GM10266 (cell line): Measurements from ENCODE around the gene DDC.

Experiments
- DNase-seq: peaks from one replicate; pipeline ENCODE4 v3.0.0; 2012; ENCODE audit errors: extremely low spot score
- TF ChIP-seq, protein P1 (sequence below): IDR thresholded peaks from 2 replicates; pipeline ENCODE4 v1.5.1; 2012; ENCODE audit warnings: mild to moderate bottlenecking, low read depth; ENCODE audit not compliant: control insufficient read depth, insufficient read depth; ENCODE audit errors: missing control alignments

The DDC gene

DNA sequence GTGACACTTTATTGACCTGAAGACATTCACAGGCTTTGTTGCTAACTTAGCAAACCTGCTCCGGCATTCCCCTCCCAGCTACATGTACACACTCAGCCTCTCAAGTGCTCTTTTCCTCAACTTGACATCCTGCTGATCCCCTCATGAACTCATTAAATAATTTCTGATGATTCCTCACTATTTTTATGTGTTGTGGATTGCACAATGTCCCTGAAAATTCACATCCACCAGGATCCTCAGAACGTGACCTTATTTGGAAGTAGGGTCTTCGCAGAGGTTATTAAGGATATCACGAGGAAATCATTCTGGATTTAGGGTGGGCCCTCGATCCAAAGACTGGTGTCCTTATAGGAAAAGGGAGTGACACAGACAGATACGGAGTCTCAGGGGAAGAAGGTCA, 142.3 kb downstream of the DDC start:
- TF ChIP-seq, protein P1, sequence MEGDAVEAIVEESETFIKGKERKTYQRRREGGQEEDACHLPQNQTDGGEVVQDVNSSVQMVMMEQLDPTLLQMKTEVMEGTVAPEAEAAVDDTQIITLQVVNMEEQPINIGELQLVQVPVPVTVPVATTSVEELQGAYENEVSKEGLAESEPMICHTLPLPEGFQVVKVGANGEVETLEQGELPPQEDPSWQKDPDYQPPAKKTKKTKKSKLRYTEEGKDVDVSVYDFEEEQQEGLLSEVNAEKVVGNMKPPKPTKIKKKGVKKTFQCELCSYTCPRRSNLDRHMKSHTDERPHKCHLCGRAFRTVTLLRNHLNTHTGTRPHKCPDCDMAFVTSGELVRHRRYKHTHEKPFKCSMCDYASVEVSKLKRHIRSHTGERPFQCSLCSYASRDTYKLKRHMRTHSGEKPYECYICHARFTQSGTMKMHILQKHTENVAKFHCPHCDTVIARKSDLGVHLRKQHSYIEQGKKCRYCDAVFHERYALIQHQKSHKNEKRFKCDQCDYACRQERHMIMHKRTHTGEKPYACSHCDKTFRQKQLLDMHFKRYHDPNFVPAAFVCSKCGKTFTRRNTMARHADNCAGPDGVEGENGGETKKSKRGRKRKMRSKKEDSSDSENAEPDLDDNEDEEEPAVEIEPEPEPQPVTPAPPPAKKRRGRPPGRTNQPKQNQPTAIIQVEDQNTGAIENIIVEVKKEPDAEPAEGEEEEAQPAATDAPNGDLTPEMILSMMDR: no peak
- DNase-seq: no peak

DNA sequence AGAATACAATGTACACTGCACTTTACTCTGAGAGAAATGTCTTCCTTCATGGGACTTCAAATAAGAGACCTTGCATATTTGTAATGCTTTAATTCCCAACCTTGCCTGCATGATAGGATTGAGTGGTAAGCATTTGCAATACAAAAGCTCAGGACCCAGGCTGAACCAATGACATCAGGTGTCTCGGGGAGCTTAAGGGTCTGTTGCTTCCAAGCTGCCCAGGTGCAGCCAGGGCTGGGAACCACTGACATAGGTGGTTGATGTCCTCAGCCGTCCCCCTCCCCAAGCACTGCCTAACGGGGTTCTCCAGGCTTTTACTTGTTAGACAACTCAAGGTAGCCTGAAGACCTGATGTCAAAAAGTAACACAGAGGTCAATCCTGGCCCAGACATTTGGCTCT, 144.2 kb downstream of the DDC start:
- TF ChIP-seq, protein P1: no peak
- no peak for DNase-seq

DNA sequence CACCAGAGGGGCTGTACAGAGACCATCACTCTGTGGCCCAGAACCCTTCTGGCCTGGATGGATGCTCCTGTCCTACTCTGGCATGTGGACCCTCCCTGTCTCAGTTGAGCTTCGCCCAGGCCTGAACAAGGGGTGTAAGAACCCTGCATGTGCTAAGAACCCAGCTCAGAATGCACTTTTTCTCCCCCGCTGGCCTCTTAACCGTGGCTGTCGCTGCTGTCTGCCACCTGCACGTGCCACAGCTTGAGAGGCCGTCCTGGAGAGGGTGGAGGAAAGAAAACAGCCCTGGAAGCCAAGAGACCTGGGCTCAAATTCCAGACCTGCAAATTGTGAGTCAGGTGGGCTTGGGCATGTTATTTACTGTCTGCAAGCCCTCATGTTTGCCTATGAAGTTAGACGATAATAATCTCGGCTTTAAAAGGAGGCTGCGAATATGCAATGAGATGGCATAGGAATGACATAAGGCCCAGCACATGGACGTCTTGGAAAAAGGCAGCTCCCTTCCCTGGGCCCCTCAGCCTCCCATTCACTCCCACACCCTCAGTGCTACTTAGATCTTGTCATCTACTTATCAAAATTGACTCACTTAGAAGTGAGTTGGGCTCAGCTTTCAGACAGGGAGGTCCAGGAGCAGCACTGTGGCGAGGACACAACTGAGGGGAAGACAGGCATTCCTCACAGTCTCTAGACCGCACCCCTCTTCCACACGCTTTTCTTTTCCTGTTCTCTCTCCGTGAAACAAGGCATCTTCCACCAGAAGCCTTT, 146.5 kb downstream of the DDC start:
- TF ChIP-seq, protein P1: no peak
- no peak for DNase-seq

DNA sequence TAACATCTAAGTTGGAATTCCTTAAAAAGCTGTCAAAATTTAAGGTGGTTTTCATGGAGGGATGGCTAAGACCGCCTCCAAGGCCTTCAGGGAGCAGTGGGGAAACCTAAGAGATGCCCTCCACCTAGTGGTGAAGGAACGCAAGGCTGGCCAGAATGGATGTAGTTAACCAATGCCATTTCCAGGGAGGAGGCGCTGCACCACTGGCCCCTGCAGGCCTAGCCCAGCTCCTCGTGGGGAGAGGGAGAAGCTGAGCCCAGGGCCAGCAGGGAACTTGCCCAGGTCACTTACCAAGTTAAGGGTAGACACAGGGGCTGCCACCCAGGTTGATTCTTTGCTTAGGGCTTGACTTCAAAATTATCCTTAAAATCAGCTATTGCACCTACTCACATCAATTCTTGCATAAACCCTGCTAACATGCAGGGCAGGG, 147.1 kb downstream of the DDC start:
- peak; percentile 67 for DNase-seq
- TF ChIP-seq, protein P1: peak; percentile 97

DNA sequence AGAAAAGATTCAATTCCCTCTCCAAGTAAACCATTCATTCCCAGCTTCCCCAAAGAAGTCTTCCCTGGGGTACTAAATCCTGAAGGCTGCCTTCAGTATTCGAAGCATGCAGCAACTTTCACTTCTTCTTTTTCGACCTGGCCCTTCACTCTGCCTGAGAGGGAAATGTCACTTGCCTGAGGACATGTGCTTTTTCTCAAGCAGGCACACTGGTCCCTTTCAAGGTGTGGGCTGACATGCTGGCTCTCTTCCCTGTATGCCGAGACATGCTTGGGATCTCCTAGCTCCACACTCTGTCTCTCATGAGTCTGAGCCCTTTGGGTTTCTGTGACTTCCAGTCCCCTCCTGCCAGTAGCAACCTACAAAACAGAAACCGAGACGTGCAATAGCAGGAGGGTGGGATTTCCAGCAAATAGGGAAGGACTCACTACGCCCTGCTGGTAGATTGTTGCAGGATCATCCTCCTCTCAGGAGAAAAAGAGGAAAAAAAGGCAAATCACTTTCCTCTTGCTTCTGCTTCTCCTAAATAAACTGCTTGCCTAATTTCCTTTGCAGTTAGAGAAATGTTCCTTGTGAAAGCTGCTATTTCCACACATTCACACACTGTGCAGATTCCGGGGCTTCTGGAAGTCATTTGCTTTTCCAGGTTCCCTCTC, 148.6 kb downstream of the DDC start:
- DNase-seq: peak; percentile 57
- TF ChIP-seq, protein P1: no peak

DNA sequence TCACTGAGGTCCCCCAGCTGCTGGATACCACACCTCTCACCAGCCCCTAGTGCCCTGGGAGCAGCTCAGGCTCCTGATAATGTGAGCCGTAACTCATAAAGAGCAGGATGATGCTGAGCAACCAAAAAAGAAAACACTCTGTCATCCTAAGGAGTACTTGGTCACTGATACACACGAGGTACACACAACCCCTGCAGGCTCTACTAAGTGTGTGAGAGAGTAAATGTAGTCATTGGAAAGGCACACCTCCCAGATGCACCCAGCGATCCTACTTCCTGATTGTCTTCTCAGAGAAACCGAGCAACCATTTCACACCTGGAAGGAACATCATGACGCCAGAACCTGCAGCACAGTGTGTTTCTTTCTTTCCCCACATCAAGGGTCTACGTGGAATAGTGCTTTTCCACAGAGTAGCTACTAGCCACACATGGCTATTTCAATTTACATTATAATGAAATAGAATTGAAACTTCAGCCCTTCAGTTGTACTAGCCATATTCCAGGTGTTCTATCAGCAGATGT, 149.3 kb downstream of the DDC start:
- TF ChIP-seq, protein P1: no peak
- no peak for DNase-seq

DNA sequence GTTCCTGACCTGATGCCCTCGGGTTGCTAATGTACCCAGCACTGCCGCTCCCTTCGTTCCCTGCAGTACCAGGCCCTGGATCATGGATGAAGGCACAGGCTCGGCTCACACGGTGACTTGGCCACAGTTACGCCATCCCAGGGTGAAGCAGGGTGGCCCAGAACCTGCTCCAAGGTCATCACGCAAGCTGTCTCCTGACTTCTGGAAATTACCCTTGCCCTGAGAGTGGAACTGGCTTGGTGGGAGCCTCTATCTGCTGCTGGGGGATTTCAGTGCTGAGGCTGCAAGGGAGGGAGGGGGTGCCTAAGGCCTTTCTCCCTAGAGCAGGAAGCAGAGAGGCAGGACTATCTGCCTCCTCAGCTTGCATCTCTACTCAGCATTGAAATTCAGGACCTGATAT, 151.6 kb downstream of the DDC start:
- DNase-seq: no peak
- TF ChIP-seq, protein P1: no peak
